Loucy (cell line): Measurements from ENCODE around the gene ACD.

ENCODE experiments used
- EZH2phosphoT487 ChIP-seq: fragments of 200-600 bp; IDR thresholded peaks from 2 replicates; pipeline ENCODE4 v1.6.1; 2018; ENCODE audit warnings: antibody characterized with exemption, mild to moderate bottlenecking, moderate library complexity, borderline replicate concordance
- TF ChIP-seq, protein P1 (sequence below): fragments of 200-600 bp; sonication (generic); conservative IDR thresholded peaks from 2 replicates; pipeline ENCODE4 v1.5.1; 2014; ENCODE audit warnings: mild to moderate bottlenecking, antibody characterized with exemption, low read length

DNA sequence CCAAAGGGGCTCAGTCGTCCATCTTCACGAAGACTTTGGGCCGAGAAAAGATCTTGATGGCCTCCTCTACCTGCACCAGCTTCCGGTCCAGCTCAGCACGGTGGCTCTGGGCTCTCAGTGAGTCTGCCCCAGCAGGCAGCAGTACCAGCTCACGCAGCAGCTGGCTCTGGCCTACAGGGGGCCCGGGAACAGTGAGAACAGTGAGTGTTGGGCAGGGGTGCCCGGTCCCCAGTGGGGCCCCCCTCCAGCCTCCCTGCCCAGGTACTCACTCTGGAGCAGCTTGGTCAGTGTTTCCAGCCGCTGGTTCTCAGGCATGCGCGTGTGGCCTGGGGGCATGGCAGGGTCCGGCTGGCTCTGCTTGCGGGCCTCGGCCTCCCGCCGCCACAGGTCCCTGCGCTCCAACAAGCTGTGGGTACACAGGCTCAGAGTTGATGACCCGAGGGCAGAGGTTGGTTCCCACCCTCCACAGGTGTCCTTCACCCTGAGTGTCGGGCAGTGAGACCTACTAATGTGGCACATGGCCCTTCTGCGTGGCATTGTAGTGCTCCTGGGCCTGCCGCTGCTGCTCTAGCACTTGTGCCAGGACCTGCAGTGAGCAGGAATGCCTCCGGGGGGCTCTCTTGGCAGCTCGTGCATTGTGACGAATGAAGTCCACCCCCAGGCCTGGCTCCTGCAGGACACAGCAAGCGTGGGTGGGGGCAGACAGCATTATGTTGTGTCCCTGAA is 3.3 kb upstream of the ACD start:
- TF ChIP-seq, protein P1, sequence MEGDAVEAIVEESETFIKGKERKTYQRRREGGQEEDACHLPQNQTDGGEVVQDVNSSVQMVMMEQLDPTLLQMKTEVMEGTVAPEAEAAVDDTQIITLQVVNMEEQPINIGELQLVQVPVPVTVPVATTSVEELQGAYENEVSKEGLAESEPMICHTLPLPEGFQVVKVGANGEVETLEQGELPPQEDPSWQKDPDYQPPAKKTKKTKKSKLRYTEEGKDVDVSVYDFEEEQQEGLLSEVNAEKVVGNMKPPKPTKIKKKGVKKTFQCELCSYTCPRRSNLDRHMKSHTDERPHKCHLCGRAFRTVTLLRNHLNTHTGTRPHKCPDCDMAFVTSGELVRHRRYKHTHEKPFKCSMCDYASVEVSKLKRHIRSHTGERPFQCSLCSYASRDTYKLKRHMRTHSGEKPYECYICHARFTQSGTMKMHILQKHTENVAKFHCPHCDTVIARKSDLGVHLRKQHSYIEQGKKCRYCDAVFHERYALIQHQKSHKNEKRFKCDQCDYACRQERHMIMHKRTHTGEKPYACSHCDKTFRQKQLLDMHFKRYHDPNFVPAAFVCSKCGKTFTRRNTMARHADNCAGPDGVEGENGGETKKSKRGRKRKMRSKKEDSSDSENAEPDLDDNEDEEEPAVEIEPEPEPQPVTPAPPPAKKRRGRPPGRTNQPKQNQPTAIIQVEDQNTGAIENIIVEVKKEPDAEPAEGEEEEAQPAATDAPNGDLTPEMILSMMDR: peak; percentile 56
- no peak for TF ChIP-seq EZH2phosphoT487
